Choroid plexus epithelial cell (primary cell): Measurements from ENCODE around the gene FOSL1.

Source experiments
- DNase-seq: peaks from one replicate; pipeline ENCODE4 v3.0.0-alpha.2; 2010; ENCODE audit warnings: low read depth
- H3K4me3 ChIP-seq: 2 replicates; pipeline ENCODE4 v1.5.1; 2011; ENCODE audit warnings: low read depth, mild to moderate bottlenecking, control low read depth, low read length, moderate library complexity
- TF ChIP-seq, protein P1 (sequence below): conservative IDR thresholded peaks from 2 replicates; pipeline ENCODE4 v1.5.1; 2011; ENCODE audit warnings: low read depth, mild to moderate bottlenecking, control low read depth, inconsistent platforms, low read length, moderate library complexity

Gene FOSL1

DNA sequence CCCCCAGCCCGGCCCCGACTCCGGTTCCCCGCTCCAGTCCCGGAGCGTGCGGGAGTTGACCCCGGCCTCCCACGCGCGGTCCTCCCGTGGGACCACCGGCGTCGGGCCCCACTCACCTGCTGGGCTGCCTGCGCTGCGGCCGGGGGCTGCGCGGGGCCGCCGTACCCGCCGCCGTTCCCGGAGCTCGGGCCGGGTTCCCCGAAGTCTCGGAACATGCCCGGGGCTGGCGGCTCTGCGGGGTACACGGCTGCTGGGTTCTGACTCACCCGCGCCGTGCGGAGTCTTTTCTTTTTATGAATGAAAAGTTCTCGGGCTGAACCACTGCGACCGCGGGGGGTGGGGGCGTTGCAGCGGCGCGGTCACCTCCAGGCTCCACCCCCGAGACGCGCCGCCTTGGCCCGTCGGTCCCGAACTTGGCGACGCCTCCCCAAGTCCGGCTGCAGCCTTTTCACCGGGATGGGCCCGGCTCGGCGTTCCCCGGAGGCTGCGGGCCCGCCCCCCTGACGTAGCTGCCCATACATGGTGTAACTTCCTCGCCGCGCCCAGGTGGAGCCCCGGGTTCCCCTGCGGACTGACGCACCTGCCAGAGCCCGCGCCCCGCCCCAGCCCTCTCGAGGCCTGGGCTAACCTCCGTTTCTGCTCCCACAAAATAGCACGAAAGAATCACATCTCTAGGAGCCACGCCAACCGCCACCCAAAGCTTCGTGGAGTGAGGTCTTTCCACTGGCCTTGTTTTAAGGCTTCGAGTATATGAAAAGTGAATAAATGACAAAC is at the start of gene FOSL1:
Gene FOSL1, minus strand, starts transcription at position 264 of the 774 bp plus-strand sequence. Its CDS starts 49 bp downstream, at position 215.
- TF ChIP-seq, protein P1, sequence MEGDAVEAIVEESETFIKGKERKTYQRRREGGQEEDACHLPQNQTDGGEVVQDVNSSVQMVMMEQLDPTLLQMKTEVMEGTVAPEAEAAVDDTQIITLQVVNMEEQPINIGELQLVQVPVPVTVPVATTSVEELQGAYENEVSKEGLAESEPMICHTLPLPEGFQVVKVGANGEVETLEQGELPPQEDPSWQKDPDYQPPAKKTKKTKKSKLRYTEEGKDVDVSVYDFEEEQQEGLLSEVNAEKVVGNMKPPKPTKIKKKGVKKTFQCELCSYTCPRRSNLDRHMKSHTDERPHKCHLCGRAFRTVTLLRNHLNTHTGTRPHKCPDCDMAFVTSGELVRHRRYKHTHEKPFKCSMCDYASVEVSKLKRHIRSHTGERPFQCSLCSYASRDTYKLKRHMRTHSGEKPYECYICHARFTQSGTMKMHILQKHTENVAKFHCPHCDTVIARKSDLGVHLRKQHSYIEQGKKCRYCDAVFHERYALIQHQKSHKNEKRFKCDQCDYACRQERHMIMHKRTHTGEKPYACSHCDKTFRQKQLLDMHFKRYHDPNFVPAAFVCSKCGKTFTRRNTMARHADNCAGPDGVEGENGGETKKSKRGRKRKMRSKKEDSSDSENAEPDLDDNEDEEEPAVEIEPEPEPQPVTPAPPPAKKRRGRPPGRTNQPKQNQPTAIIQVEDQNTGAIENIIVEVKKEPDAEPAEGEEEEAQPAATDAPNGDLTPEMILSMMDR: no peak
- peak within 1 kb of the TSS; percentile 82 for H3K4me3 ChIP-seq
- DNase-seq: peak; percentile 97

DNA sequence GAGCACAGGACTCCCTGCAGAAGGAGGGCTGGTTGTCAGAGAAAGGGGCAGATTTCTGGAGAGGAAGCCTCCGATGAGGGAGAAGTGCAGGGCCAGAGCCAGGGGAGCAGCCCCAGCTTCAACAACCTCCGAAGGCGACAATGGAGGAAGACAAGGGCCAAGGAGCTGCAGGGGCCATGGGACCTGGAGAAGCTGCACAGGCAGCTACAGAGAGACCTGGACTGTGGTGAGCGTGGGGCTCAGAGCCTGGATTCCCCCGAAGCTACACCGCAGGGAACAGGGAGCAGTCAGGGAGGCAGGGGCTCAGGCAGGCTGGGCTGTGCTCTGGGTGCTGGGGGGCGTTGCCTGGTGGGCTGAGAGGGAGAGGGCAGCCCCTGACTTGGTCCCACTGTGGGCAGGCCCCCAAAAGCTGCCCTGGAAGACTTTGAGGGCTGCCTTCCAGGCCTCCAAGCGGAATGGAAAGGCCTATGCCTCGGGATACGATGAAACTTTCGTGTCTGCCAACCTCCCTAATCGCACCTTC is 47.5 kb upstream of the FOSL1 start:
- no peak for DNase-seq
- TF ChIP-seq, protein P1: no peak
- no peak overlapping the region for H3K4me3 ChIP-seq

DNA sequence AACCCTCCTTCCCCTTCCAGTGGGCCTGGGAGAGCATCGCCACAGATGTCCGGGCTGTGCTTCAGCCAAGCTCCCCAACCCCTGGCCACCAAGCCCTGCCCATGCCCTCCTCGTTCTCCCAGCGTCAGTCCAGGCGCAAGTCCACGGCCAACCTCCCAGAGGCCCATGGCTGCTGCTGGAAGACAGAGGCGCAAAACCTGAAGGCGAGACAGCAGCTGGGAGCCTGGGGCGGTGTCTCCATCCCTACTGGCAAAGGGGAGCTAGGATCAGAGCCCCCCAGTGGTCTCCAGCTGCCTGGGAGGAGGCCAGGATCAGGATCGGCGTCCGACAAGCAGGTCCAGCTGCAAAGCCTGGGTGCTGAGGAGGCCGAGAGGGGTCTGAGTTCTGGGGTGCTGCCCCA is 46.9 kb upstream of the FOSL1 start:
- TF ChIP-seq, protein P1: no peak
- no peak for DNase-seq
- H3K4me3 ChIP-seq: no peak overlapping the region

DNA sequence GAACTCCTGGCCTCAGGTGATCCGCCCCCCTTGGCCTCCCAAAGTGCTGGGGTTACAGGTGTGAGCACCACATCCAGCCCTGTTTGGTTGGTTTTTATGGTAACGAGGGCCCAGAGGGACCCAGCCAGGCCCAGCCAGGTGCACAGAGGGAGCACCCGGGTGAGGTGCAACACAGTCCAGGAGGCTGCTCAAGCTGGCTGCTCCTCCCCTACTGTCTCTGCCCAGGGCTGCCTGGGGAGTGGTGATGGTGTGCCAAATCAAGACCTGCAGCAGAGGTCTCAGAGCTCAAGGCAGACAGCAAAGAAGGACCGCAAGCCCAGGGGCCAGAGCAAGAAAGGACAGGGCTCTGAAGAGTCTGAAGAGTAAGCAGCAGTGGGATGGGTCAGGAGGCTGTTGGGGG is 46.5 kb upstream of the FOSL1 start:
- TF ChIP-seq, protein P1: no peak
- no peak overlapping the region for H3K4me3 ChIP-seq
- no peak for DNase-seq

DNA sequence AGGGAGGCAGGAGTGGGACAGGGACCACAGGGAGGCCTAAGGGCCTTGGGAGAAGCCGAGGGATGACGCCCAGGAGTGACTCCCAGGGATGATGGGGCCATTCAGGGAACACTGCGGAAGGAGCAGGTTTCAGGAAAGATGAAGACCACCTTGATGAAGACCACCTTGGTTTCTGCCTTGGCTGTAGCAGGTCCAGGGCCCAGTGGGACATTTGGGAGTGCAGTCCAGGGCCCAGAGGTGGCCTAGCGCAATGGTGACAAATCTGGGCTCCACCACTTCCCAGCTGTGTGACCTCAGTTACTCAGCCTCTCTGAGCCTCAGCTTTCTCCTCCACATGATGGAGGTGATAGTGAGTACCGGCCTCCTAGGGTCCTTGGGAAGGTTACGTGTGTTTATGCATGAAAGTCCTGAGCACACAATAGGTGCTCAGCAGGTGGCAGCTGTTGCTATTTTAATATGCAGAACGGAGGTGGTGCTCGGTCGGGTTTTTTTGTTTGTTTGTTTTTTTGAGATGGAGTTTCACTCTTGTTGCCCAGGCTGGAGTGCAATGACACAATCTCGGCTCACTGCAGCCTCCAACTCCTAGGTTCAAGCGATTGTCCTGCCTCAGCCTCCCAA is 45.9 kb upstream of the FOSL1 start:
- TF ChIP-seq, protein P1: no peak
- DNase-seq: no peak
- no peak overlapping the region for H3K4me3 ChIP-seq

DNA sequence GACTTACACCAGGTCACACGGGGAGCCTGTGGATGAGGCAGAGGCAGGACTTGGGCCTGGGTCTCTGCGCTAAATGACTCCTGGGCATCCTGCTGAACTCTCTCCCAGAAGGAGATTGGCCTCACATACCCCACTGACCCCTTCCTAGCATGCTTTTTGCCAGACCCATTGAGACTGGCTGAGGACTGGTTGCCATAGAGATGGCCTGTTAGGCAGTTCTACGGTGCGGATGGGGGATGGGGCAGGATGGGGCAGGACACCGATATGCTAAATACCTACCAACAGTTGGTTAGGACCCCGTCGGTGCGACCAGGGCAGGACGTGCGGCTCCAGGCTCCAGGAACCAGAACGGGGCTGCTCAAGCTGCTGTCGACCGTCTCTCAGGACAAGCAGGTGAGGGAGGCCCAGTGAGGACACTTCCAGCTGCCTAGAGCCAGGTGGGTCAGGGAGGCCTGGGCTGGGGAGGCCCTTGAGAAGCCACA is 45.3 kb upstream of the FOSL1 start, which contains the start of gene TSGA10IP:
Gene TSGA10IP, plus strand, starts transcription at position 51 of the 482 bp plus-strand sequence. Its CDS starts 196 bp downstream, at position 247.
- no peak for DNase-seq
- TF ChIP-seq, protein P1: no peak
- H3K4me3 ChIP-seq: no peak within 1 kb of the TSS
